Retinal pigment epithelial cell (primary cell): ENCODE measurements around the gene C10orf120.

Source experiments
- DNase-seq: peaks from one replicate; pipeline ENCODE4 v3.0.0-alpha.2; 2010; ENCODE audit warnings: low read depth
- H3K4me3 ChIP-seq: 2 replicates; pipeline ENCODE4 v1.5.1; 2011; ENCODE audit warnings: mild to moderate bottlenecking, low read length, control low read depth, moderate library complexity
- TF ChIP-seq, protein P1 (sequence below): conservative IDR thresholded peaks from 2 replicates; pipeline ENCODE4 v1.5.1; 2011; ENCODE audit warnings: low read depth, low read length, control low read depth, inconsistent platforms

Gene C10orf120

DNA sequence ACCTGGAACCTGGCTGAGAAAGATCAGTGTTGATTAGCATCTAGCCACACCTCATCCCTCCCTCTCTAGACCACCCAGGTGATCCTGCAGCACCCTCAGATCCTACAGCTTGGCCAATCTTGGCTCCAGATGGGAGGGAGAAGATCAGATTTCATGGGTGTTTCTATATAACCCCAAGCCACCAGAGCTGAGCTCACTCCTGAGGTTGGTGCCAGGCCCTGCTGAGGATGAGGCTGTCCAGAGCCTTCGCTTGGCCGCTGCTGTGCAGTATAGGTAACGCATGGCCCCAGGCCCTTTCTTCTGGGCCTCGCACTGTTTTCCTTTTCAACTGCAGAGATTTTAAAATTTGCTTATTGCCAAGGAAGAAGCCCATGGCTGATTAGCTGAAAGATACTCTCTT lies 27.0 kb downstream of the C10orf120 start:
- no peak for DNase-seq
- H3K4me3 ChIP-seq = no peak overlapping the region
- TF ChIP-seq, protein P1, sequence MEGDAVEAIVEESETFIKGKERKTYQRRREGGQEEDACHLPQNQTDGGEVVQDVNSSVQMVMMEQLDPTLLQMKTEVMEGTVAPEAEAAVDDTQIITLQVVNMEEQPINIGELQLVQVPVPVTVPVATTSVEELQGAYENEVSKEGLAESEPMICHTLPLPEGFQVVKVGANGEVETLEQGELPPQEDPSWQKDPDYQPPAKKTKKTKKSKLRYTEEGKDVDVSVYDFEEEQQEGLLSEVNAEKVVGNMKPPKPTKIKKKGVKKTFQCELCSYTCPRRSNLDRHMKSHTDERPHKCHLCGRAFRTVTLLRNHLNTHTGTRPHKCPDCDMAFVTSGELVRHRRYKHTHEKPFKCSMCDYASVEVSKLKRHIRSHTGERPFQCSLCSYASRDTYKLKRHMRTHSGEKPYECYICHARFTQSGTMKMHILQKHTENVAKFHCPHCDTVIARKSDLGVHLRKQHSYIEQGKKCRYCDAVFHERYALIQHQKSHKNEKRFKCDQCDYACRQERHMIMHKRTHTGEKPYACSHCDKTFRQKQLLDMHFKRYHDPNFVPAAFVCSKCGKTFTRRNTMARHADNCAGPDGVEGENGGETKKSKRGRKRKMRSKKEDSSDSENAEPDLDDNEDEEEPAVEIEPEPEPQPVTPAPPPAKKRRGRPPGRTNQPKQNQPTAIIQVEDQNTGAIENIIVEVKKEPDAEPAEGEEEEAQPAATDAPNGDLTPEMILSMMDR = no peak

DNA sequence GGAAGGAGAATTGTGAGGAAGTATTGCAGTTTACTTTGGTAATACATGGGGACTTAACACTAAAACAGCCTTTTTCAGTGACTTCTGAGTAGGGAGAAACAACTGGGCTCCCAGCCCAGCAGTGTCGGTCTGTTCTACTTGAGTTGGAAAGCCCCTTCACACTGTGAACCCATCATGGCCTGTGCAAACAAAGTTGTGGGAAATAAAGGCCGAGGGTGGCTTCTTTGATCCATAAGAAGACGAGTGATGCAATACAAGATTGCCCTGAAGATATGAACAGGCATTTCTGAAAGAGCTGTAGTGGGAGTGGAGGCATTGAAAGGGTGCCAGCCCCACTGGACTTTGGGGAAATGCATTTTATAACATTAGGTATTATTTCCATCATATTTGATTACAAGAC lies 28.3 kb downstream of the C10orf120 start:
- TF ChIP-seq, protein P1 = no peak
- H3K4me3 ChIP-seq = no peak overlapping the region
- DNase-seq = no peak

DNA sequence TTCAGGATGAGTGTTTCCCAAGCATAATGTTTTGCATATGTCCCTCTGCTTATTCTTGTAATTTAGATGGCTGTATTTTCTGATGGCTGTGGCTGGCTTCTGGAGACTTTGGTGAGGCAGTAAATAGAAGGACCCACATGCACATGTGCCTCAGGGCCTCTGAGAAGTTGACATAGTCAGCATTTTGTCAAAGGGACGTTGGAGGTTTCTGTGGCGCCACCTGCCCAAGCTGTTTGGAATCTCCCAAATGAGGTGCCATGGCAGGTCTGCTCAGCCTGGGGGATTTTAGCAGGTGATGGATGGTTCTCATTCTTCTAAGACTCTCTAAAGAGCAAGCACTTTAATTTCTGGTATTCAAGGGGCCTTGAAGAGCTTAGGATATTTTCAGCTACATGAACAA lies 29.8 kb downstream of the C10orf120 start:
- no peak overlapping the region for H3K4me3 ChIP-seq
- DNase-seq = no peak
- TF ChIP-seq, protein P1 = no peak

DNA sequence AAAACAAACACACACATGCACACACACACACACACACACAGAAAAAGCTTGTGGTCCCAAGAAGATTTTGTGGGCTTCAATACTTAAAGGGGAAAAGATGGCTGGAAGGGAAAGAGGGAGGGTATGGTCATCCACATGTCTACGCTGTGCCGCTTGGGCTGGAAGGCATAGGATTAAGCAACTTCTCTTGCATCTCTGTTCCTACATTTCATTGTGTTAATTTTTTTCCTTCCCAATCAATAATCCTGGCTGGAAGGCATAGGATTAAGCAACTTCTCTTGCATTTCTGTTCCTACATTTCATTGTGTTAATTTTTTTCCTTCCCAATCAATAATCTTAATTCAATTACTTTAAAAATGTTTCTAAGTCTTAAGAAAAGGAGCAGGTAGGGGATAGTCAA lies 30.6 kb downstream of the C10orf120 start:
- TF ChIP-seq, protein P1 = no peak
- no peak overlapping the region for H3K4me3 ChIP-seq
- no peak for DNase-seq

DNA sequence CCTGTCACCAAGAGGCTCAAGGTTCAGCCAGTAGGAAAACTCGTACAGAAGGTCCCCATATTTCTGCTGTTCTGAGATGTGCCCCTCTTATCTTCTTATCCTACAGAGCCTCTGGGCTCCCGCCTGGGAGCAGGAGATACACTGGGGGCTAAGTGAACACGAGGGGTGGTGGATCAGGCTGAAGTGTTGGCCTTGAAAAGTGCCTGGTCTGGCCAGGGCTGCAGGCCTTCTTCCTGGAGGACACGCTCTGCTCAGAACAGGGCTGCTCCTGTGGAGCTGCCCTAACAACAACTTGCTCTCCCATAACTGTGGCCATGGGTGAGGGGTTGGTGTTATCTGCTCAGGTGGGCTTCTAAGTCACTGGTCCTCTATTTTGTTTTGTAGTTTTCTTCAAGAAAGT lies 33.7 kb downstream of the C10orf120 start:
- TF ChIP-seq, protein P1 = no peak
- H3K4me3 ChIP-seq = no peak overlapping the region
- no peak for DNase-seq

DNA sequence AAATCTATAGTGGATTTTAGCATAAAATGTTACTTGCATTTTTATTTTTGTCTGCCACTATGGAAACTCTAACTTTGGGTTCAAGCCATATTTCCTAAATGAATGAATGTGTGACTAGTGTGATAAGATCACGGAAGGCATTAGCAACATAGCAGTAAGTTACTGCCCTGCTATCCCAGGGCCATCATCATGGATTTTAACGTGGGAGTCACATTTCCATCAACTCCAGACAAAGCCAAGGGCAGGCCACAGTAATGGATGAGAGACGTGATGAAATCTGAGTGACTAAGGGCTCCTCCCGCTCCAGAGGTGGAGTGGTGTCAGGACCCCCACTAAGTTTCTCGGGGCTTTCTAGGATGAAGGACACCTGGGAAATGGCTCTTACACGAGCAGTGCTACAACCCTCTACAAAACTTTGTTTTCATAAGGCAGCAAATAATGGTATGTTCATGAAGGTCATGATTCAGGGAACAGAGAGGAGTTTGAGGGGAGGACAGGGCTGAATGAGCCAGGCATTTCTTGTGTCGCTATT lies 34.3 kb downstream of the C10orf120 start:
- no peak overlapping the region for H3K4me3 ChIP-seq
- DNase-seq = no peak
- TF ChIP-seq, protein P1 = no peak

DNA sequence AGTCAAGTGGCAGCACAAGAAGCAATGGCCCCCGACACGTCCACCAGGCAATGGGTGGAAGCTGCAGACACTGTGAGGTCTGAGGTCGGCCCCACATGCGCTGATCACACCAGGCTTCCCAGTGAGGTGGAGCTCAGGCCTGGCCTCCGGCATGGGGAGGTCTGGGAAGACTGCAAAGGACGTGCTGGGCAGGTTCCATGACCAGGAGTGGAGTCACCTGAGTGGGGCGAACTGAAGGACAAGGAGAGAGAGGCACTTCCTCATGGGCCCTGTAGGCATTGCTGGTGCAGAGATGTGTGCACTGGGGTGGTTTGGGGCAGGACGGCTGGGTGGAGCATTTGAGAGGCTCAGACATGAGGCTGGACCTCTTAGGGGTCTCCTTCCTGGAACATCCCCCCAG lies 35.1 kb downstream of the C10orf120 start:
- no peak for DNase-seq
- no peak overlapping the region for H3K4me3 ChIP-seq
- TF ChIP-seq, protein P1 = no peak
